ENCODE data around the gene LMNA.

LMNA gene

GRCh38 chr1:156152628-156153027 lies 38.1 kb downstream of the LMNA start:
- TF ChIP-seq, protein P1, sequence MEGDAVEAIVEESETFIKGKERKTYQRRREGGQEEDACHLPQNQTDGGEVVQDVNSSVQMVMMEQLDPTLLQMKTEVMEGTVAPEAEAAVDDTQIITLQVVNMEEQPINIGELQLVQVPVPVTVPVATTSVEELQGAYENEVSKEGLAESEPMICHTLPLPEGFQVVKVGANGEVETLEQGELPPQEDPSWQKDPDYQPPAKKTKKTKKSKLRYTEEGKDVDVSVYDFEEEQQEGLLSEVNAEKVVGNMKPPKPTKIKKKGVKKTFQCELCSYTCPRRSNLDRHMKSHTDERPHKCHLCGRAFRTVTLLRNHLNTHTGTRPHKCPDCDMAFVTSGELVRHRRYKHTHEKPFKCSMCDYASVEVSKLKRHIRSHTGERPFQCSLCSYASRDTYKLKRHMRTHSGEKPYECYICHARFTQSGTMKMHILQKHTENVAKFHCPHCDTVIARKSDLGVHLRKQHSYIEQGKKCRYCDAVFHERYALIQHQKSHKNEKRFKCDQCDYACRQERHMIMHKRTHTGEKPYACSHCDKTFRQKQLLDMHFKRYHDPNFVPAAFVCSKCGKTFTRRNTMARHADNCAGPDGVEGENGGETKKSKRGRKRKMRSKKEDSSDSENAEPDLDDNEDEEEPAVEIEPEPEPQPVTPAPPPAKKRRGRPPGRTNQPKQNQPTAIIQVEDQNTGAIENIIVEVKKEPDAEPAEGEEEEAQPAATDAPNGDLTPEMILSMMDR (conservative IDR thresholded peaks at IDR 0.05; ENCODE audit: low read length), result no peak
- peak; percentile 31 for DNase-seq (ENCODE audit: low read depth)
- no peak overlapping the region for H3K4me3 ChIP-seq (ENCODE audit: low read length)

- no peak for DNase-seq (ENCODE audit: low read depth)
- TF ChIP-seq, protein P1 (conservative IDR thresholded peaks at IDR 0.05; ENCODE audit: low read length), result no peak
- H3K4me3 ChIP-seq (ENCODE audit: low read length), result no peak within 1 kb of the TSS
These were observed 38.9 kb downstream of the LMNA start, which contains the start of gene SEMA4A for GRCh38 chr1:156153362-156153761. SEMA4A (plus strand) TSS chr1:156153585; CDS start chr1:156154579, 994 bp downstream.

DNA sequence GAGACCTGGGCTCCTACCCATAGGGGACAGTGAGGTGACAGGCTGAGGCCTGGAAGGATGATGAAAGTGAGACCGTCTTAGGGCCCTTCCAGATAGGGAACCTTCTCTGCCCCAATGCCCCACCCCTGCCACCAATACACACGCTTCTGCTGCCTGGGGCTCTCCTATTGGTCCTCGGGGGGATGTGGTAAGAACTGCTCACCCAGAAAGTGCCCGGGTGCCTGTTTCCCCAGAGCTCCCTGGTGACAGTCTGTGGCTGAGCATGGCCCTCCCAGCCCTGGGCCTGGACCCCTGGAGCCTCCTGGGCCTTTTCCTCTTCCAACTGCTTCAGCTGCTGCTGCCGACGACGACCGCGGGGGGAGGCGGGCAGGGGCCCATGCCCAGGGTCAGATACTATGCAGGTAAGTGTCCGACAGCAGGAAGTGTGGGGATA lies 39.8 kb downstream of the LMNA start:
- DNase-seq (ENCODE audit: low read depth), result no peak

GRCh38 chr1:156155756-156156510 lies 41.4 kb downstream of the LMNA start:
- TF ChIP-seq, protein P1 (conservative IDR thresholded peaks at IDR 0.05; ENCODE audit: low read length), result no peak
- no peak overlapping the region for H3K4me3 ChIP-seq (ENCODE audit: low read length)
- no peak for DNase-seq (ENCODE audit: low read depth)

More for the DNA sequence above, 39.8 kb downstream of the LMNA start:
- TF ChIP-seq, protein P1 (conservative IDR thresholded peaks at IDR 0.05; ENCODE audit: low read length), result no peak
- no peak overlapping the region for H3K4me3 ChIP-seq (ENCODE audit: low read length)

DNA sequence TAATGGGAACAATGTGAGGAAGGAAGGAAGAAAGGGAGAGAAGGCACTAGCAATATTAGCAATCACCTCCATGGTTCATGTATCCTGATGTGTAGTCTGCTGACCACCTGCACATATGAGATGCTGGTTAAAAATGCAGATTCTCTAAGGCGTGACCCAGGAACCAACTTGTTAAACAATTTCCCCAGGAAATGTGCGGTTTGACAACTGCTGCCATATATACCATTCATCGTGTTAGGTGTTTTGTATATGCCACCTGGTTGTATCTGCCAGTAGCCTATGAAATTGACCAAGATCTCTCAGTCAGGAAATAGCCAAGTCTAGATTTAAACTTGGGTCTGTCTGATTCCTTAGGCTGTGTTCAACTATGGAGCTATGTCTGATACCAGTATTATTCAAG lies 43.0 kb downstream of the LMNA start:
- no peak overlapping the region for H3K4me3 ChIP-seq (ENCODE audit: low read length)
- DNase-seq (ENCODE audit: low read depth), result no peak
- TF ChIP-seq, protein P1 (conservative IDR thresholded peaks at IDR 0.05; ENCODE audit: low read length), result no peak

GRCh38 chr1:156157966-156158365 lies 43.5 kb downstream of the LMNA start:
- DNase-seq (ENCODE audit: low read depth), result no peak
- H3K4me3 ChIP-seq (ENCODE audit: low read length), result no peak overlapping the region
- TF ChIP-seq, protein P1 (conservative IDR thresholded peaks at IDR 0.05; ENCODE audit: low read length), result no peak
